Measurements from ENCODE around the gene SRGAP1. TPM values are rescaled to one million over a fixed set of nuclear protein-coding genes. Genes with fewer than 3 reads are reported as not detected.

SRGAP1 gene
- total RNA-seq, 1 experiment from 2014 or later: 26.8 TPM

- Histone ChIP-seq H3K27me3 (ENCODE audit: control insufficient read depth, insufficient read depth, low read length) (no peaks in the 10 kb centered on the region), H3K4me1 (ENCODE audit: control insufficient read depth, insufficient read depth, low read length) (no peaks in the 10 kb centered on the region), H3K36me3 (ENCODE audit: control insufficient read depth, insufficient read depth, low read length) (no peaks in the 10 kb centered on the region), H3K9me3 (ENCODE audit: control insufficient read depth, insufficient read depth, low read depth, low read length) (no peaks in the 10 kb centered on the region), H3K27ac (ENCODE audit: low read length) (no peak overlapping the region), H3K4me3 (ENCODE audit: low read depth in 2 of 2, low read length in 2 of 2) (no peak overlapping the region)
- BruUV-seq (replicated peaks): no TSS peak
- intact Hi-C loops (cut with micrococcal nuclease; ENCODE audit: unreplicated experiment): no loop called here
- DNase-seq (ENCODE audit: low read depth, low spot score): no peak
- no peak for ATAC-seq
- CTCF ChIA-PET: no interaction called here
- POLR2A ChIA-PET: no interaction called here
- in situ Hi-C loops (cut with HindIII; ENCODE audit: low pct_unique_long_range_greater_than_20kb, low sequenced_read_pairs): no loop called here
- no peak for TF ChIP-seq REST (IDR thresholded peaks at IDR 0.05; ENCODE audit: insufficient read depth in 1 of 2, low read depth in 2 of 2, low read length in 1 of 2)
- no peak for TF ChIP-seq SIN3A (IDR thresholded peaks at IDR 0.05; ENCODE audit: borderline replicate concordance, insufficient read depth, low read depth, low read length)
- no peak for TF ChIP-seq POLR2AphosphoS5 (IDR thresholded peaks at IDR 0.05; ENCODE audit: low read depth, low read length)
- no peak for TF ChIP-seq TCF7L2 (IDR thresholded peaks at IDR 0.05; ENCODE audit: low read depth, low read length)
- no peak for TF ChIP-seq CTCF (IDR thresholded peaks at IDR 0.05)
These were observed 48.6 kb upstream of the SRGAP1 start for GRCh38 chr12:63795944-63796343.

- in situ Hi-C loops (cut with HindIII; ENCODE audit: low pct_unique_long_range_greater_than_20kb, low sequenced_read_pairs): no loop called here
- ATAC-seq (peak; percentile 72; the same call in 1 of the 2 replicates), DNase-seq (ENCODE audit: low read depth, low spot score) (no peak)
- TF ChIP-seq REST (IDR thresholded peaks at IDR 0.05; ENCODE audit: insufficient read depth in 1 of 2, low read depth in 2 of 2, low read length in 1 of 2): no peak
- peak; percentile 71; the same call in 1 of the 2 replicates for TF ChIP-seq CTCF (IDR thresholded peaks at IDR 0.05)
- POLR2A ChIA-PET: interaction anchor here (0.7 kb wide), 1 partner anchor 747 kb away, joined by 3 read pairs; no protein-coding TSS in a partner anchor
- Histone ChIP-seq H3K27me3 (ENCODE audit: control insufficient read depth, insufficient read depth, low read length) (no peaks in the 10 kb centered on the region), H3K36me3 (ENCODE audit: control insufficient read depth, insufficient read depth, low read length) (no peaks in the 10 kb centered on the region), H3K27ac (ENCODE audit: low read length) (no peak overlapping the region), H3K4me3 (ENCODE audit: low read depth in 2 of 2, low read length in 2 of 2) (no peak overlapping the region), H3K4me1 (ENCODE audit: control insufficient read depth, insufficient read depth, low read length) (no peaks in the 10 kb centered on the region), H3K9me3 (ENCODE audit: control insufficient read depth, insufficient read depth, low read depth, low read length) (no peaks in the 10 kb centered on the region)
- intact Hi-C loops (cut with micrococcal nuclease; ENCODE audit: unreplicated experiment): loop anchor here (5.0 kb wide), 3 partner anchors 130 to 700 kb away; no protein-coding TSS in a partner anchor
- CTCF ChIA-PET: interaction anchor here (0.6 kb wide), 1 partner anchor 41 kb away, joined by 3 read pairs; no protein-coding TSS in a partner anchor
- no TSS peak for BruUV-seq (replicated peaks)
These were observed 42.4 kb upstream of the SRGAP1 start for GRCh38 chr12:63802012-63802608.
